ENCODE results near the gene DMD. TPM values are rescaled to one million over a fixed set of nuclear protein-coding genes. Genes with fewer than 3 reads are reported as not detected.

The DMD gene
- total RNA-seq, 1 donor from 2014 or later = 30.6 TPM

- Mint-ChIP-seq H3K4me3 (no peak overlapping the region), H3K27me3 (ENCODE audit: insufficient read depth, low read depth) (peaks cover 3% of the 10 kb centered on the region), H3K9me3 (no peaks in the 10 kb centered on the region), H3K36me3 (peaks cover 4% of the 10 kb centered on the region), H3K27ac (no peak overlapping the region), H3K4me1 (peaks cover 14% of the 10 kb centered on the region)
- Histone ChIP-seq H3K9ac (no peak overlapping the region), H3K27ac (no peak overlapping the region), H3K36me3 (no peaks in the 10 kb centered on the region), H3K4me3 (no peak overlapping the region), H4K20me1 (ENCODE audit: low read depth) (no peaks in the 10 kb centered on the region), H2AFZ (replicated peaks) (no peak overlapping the region), H3K27me3 (no peaks in the 10 kb centered on the region), H3K9me3 (ENCODE audit: low read depth) (no peaks in the 10 kb centered on the region), H3K4me2 (no peak overlapping the region), H3F3A (ENCODE audit: low read depth) (no peaks in the 10 kb centered on the region), H3K79me2 (ENCODE audit: low read depth) (no peaks in the 10 kb centered on the region), H3K4me1 (no peaks in the 10 kb centered on the region)
- DNase-seq (ENCODE audit: low spot score) = no peak
- TF ChIP-seq EZH2phosphoT487 (IDR thresholded peaks at IDR 0.05) (no peak), EZH2 (IDR thresholded peaks at IDR 0.05) (no peak)
- TF ChIP-seq, protein P1, sequence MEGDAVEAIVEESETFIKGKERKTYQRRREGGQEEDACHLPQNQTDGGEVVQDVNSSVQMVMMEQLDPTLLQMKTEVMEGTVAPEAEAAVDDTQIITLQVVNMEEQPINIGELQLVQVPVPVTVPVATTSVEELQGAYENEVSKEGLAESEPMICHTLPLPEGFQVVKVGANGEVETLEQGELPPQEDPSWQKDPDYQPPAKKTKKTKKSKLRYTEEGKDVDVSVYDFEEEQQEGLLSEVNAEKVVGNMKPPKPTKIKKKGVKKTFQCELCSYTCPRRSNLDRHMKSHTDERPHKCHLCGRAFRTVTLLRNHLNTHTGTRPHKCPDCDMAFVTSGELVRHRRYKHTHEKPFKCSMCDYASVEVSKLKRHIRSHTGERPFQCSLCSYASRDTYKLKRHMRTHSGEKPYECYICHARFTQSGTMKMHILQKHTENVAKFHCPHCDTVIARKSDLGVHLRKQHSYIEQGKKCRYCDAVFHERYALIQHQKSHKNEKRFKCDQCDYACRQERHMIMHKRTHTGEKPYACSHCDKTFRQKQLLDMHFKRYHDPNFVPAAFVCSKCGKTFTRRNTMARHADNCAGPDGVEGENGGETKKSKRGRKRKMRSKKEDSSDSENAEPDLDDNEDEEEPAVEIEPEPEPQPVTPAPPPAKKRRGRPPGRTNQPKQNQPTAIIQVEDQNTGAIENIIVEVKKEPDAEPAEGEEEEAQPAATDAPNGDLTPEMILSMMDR (IDR thresholded peaks at IDR 0.05) = no peak
Measured at GRCh38 chrX:31506928-31507327, 1704.4 kb downstream of the DMD start.

DNA sequence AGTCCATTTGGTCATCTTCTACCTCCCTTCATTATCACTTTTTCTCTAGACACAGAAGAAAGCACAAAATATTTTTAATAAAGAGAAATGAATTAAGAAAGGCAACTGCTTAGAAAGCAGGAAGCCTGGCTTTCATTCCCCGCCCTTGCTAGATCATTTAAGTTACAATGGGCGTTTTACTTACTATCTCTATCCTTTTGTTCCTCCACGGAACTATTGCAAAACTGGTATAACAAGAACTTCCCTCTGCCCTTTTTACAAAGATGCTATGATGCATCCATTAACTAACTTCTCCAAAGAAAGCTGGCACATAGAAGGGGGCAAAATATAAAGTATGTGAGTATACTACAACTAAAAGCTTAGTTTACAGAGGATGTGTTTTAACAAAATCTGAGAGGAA is 1705.0 kb downstream of the DMD start:
- Histone ChIP-seq H3K9me3 (ENCODE audit: low read depth) (no peaks in the 10 kb centered on the region), H3K79me2 (ENCODE audit: low read depth) (no peaks in the 10 kb centered on the region), H3K4me1 (no peaks in the 10 kb centered on the region), H3F3A (ENCODE audit: low read depth) (no peaks in the 10 kb centered on the region), H3K27me3 (no peaks in the 10 kb centered on the region), H3K4me2 (no peak overlapping the region), H4K20me1 (ENCODE audit: low read depth) (no peaks in the 10 kb centered on the region), H3K9ac (no peak overlapping the region), H2AFZ (replicated peaks) (no peak overlapping the region), H3K27ac (no peak overlapping the region), H3K36me3 (no peaks in the 10 kb centered on the region), H3K4me3 (no peak overlapping the region)
- H3K4me3 Mint-ChIP-seq = no peak overlapping the region
- H3K27me3 Mint-ChIP-seq (ENCODE audit: insufficient read depth, low read depth) = peaks cover 3% of the 10 kb centered on the region
- DNase-seq (ENCODE audit: low spot score) = no peak
- peaks cover 14% of the 10 kb centered on the region for H3K4me1 Mint-ChIP-seq
- TF ChIP-seq, protein P1 (IDR thresholded peaks at IDR 0.05) = no peak
- TF ChIP-seq EZH2 (IDR thresholded peaks at IDR 0.05) (no peak), EZH2phosphoT487 (IDR thresholded peaks at IDR 0.05) (no peak)
- H3K27ac Mint-ChIP-seq = no peak overlapping the region
- peaks cover 4% of the 10 kb centered on the region for H3K36me3 Mint-ChIP-seq
- H3K9me3 Mint-ChIP-seq = no peaks in the 10 kb centered on the region

- Histone ChIP-seq H2AFZ (replicated peaks) (no peak overlapping the region), H4K20me1 (ENCODE audit: low read depth) (no peaks in the 10 kb centered on the region), H3K27ac (no peak overlapping the region), H3K4me3 (no peak overlapping the region), H3K9ac (no peak overlapping the region), H3K9me3 (ENCODE audit: low read depth) (no peaks in the 10 kb centered on the region), H3K27me3 (no peaks in the 10 kb centered on the region), H3K36me3 (no peaks in the 10 kb centered on the region), H3K79me2 (ENCODE audit: low read depth) (no peaks in the 10 kb centered on the region), H3K4me1 (no peaks in the 10 kb centered on the region), H3K4me2 (no peak overlapping the region), H3F3A (ENCODE audit: low read depth) (no peaks in the 10 kb centered on the region)
- Mint-ChIP-seq H3K27me3 (ENCODE audit: insufficient read depth, low read depth) (no peaks in the 10 kb centered on the region), H3K4me3 (no peak overlapping the region), H3K27ac (no peak overlapping the region), H3K4me1 (peaks cover 15% of the 10 kb centered on the region), H3K9me3 (peaks cover 6% of the 10 kb centered on the region), H3K36me3 (peaks cover 7% of the 10 kb centered on the region)
- no peak for TF ChIP-seq EZH2phosphoT487 (IDR thresholded peaks at IDR 0.05)
- TF ChIP-seq, protein P1 (IDR thresholded peaks at IDR 0.05) = no peak
- TF ChIP-seq EZH2 (IDR thresholded peaks at IDR 0.05) = no peak
- no peak for DNase-seq (ENCODE audit: low spot score)
Measured at GRCh38 chrX:31500921-31501320, 1710.4 kb downstream of the DMD start.

All from neural progenitor cell (in vitro differentiated cells).